Panc1 (cell line): Measurements from ENCODE around the gene EPS8L1. TPM values are rescaled to one million over a fixed set of nuclear protein-coding genes. Genes with fewer than 3 reads are reported as not detected.

Source experiments
- ATAC-seq: fragments of 200-7000 bp; cut with Tn5 transposase; 2 replicates; pipeline ENCODE4 v1.9.1; 2020; ENCODE audit warnings: mild to moderate bottlenecking, moderate library complexity
- BruUV-seq: library from RNA; stranded (reverse); fragments of 400-500 nt; replicated peaks from 2 replicates; lab custom pipeline; 2021; lab: Mats Ljungman, UMichigan
- CTCF ChIA-PET: fragments of 300-600 bp; sonication (Branson Sonifier 250); formaldehyde crosslinking; loops from one replicate; lab custom pipeline; 2022; ENCODE audit warnings: antibody characterized with exemption; lab: Charles Lee
- POLR2A ChIA-PET: fragments of 300-600 bp; sonication (Branson Sonifier 250); formaldehyde crosslinking; loops from one replicate; lab custom pipeline; 2022; ENCODE audit warnings: antibody characterized with exemption; lab: Charles Lee
- DNase-seq: peaks from one replicate; pipeline ENCODE4 v3.0.0-alpha.2; 2010; ENCODE audit warnings: low read depth, low spot score
- H3K27ac ChIP-seq: 2 replicates; pipeline ENCODE4 v1.5.1; 2011; ENCODE audit warnings: mild to moderate bottlenecking, low read length, inconsistent platforms
- H3K27me3 ChIP-seq: fragments of 200-500 bp; sonication (Bioruptor generic); 2 replicates; pipeline ENCODE4 v1.6.0; 2014; ENCODE audit warnings: low read length, inconsistent platforms; ENCODE audit not compliant: control insufficient read depth, insufficient read depth
- H3K36me3 ChIP-seq: fragments of 200-500 bp; sonication (Bioruptor generic); 2 replicates; pipeline ENCODE4 v1.5.1; 2014; ENCODE audit warnings: inconsistent platforms, mild to moderate bottlenecking, low read length, moderate library complexity; ENCODE audit not compliant: control insufficient read depth, insufficient read depth
- H3K4me1 ChIP-seq: 2 replicates; pipeline ENCODE4 v1.5.1; 2011; ENCODE audit warnings: inconsistent platforms, mild to moderate bottlenecking, low read length, moderate library complexity; ENCODE audit not compliant: control insufficient read depth, insufficient read depth
- H3K4me3 ChIP-seq, 2 experiments: 2 replicates each; pipeline ENCODE4 v1.5.1; 2011 to 2012; ENCODE audit warnings: low read depth in 2 of 2, low read length in 2 of 2, mild to moderate bottlenecking in 2 of 2, inconsistent platforms in 1 of 2, moderate library complexity in 1 of 2
- H3K9me3 ChIP-seq: fragments of 200-500 bp; sonication (Bioruptor generic); 2 replicates; pipeline ENCODE4 v1.5.1; 2014; ENCODE audit warnings: low read depth, mild to moderate bottlenecking, inconsistent platforms, low read length, moderate library complexity; ENCODE audit not compliant: control insufficient read depth, insufficient read depth
- CTCF ChIP-seq: fragments of 450-650 bp; IDR thresholded peaks from 2 replicates; pipeline ENCODE4 v1.5.1; 2017; ENCODE audit warnings: mild to moderate bottlenecking
- POLR2AphosphoS5 ChIP-seq: IDR thresholded peaks from 2 replicates; pipeline ENCODE4 v1.6.1; 2012; ENCODE audit warnings: mild to moderate bottlenecking, low read depth, low read length, moderate library complexity
- REST ChIP-seq, 2 experiments: IDR thresholded peaks; 2 replicates each; pipeline ENCODE4 v1.6.1; 2011 to 2012; ENCODE audit warnings: low read depth in 2 of 2, control low read depth in 1 of 2, low read length in 1 of 2, mild to moderate bottlenecking in 1 of 2, moderate library complexity in 1 of 2; ENCODE audit not compliant: insufficient read depth in 1 of 2
- SIN3A ChIP-seq: IDR thresholded peaks from 2 replicates; pipeline ENCODE4 v1.6.1; 2012; ENCODE audit warnings: low read depth, mild to moderate bottlenecking, low read length, moderate library complexity, borderline replicate concordance; ENCODE audit not compliant: insufficient read depth
- TCF7L2 ChIP-seq: IDR thresholded peaks from 2 replicates; pipeline ENCODE4 v1.6.1; 2011; ENCODE audit warnings: mild to moderate bottlenecking, low read depth, low read length, inconsistent platforms
- in situ Hi-C: cut with HindIII; loops from 2 replicates; pipeline ENCODE4 v1.10.0; 2016; ENCODE audit warnings: low sequenced_read_pairs, low pct_unique_long_range_greater_than_20kb
- intact Hi-C: fragments of 100-400 bp; cut with micrococcal nuclease; formaldehyde crosslinking; loops from one replicate; pipeline ENCODE4 v1.10.0; 2022; ENCODE audit not compliant: unreplicated experiment
- total RNA-seq: library from RNA; stranded (reverse); gene quantifications from one replicate; pipeline ENCODE4 v1.2.1, GENCODE V29; 2021; ENCODE audit not compliant: unreplicated experiment

The EPS8L1 gene
- total RNA-seq, 1 experiment from 2014 or later: 11.0 TPM

- Histone ChIP-seq H3K4me3 (peak overlapping the region; percentile 39 to 61), H3K9me3 (no peaks in the 10 kb centered on the region), H3K4me1 (peaks cover 2% of the 10 kb centered on the region; the same call in 1 of the 2 replicates), H3K27me3 (no peaks in the 10 kb centered on the region), H3K27ac (no peak overlapping the region; the same call in 1 of the 2 replicates), H3K36me3 (no peaks in the 10 kb centered on the region)
- intact Hi-C loops (no loop called here), in situ Hi-C loops (no loop called here)
- no peak for DNase-seq
- no TSS peak for BruUV-seq
- CTCF ChIA-PET: interaction anchor here (0.6 to 0.9 kb wide), 2 partner anchors 9 to 425 kb away, joined by 7 to 11 read pairs; no protein-coding TSS in a partner anchor
- TF ChIP-seq TCF7L2 (no peak), CTCF (no peak), POLR2AphosphoS5 (no peak), REST (IDR thresholded peaks at IDR 0.05; ENCODE audit: insufficient read depth in 1 of 2, low read depth in 2 of 2, low read length in 1 of 2) (no peak), SIN3A (no peak)
- POLR2A ChIA-PET: interaction anchor here (0.6 kb wide), 1 partner anchor 15 kb away, joined by 3 read pairs; no protein-coding TSS in a partner anchor
- ATAC-seq: no peak
Observed at GRCh38 chr19:55079400-55080038, 3.9 kb downstream of the EPS8L1 start.

- peak; percentile 89 for ATAC-seq
- POLR2A ChIA-PET: interaction anchor here (0.5 to 0.6 kb wide), 2 partner anchors 14 to 37 kb away, joined by 3 to 4 read pairs; no protein-coding TSS in a partner anchor
- intact Hi-C loops: no loop called here
- H3K27ac ChIP-seq: peak overlapping the region; percentile 67; the same call in 1 of the 2 replicates
- no peaks in the 10 kb centered on the region for H3K9me3 ChIP-seq
- TF ChIP-seq POLR2AphosphoS5 (no peak), TCF7L2 (no peak), REST (IDR thresholded peaks at IDR 0.05; ENCODE audit: insufficient read depth in 1 of 2, low read depth in 2 of 2, low read length in 1 of 2) (no peak), SIN3A (no peak), CTCF (no peak)
- peak overlapping the region; percentile 39 to 61 for H3K4me3 ChIP-seq
- H3K27me3 ChIP-seq: no peaks in the 10 kb centered on the region
- no peaks in the 10 kb centered on the region for H3K36me3 ChIP-seq
- BruUV-seq: no TSS peak
- in situ Hi-C loops: no loop called here
- DNase-seq: no peak
- CTCF ChIA-PET: interaction anchor here (0.6 to 0.9 kb wide), 2 partner anchors 8 to 426 kb away, joined by 7 to 11 read pairs; no protein-coding TSS in a partner anchor
- H3K4me1 ChIP-seq: peaks cover 2% of the 10 kb centered on the region; the same call in 1 of the 2 replicates
Observed at GRCh38 chr19:55080121-55080967, 4.7 kb downstream of the EPS8L1 start.
